GM12878 (cell line): ENCODE data around the gene ZNF667. TPM values are rescaled to one million over a fixed set of nuclear protein-coding genes. Genes with fewer than 3 reads are reported as not detected.

ENCODE experiments used
- ATAC-seq: fragments of 200-7000 bp; cut with Tn5 transposase; 3 replicates; pipeline ENCODE4 v1.9.1; 2020; ENCODE audit warnings: mild to moderate bottlenecking, moderate library complexity
- BruUV-seq: library from RNA; stranded (reverse); fragments of 400-500 nt; replicated peaks from 2 replicates; lab custom pipeline; 2021; lab: Mats Ljungman, UMichigan
- CTCF ChIA-PET: fragments of 300-600 bp; sonication (Branson Sonifier 250); formaldehyde crosslinking; extraction: SDS; loops from one replicate; lab custom pipeline; 2021; ENCODE audit warnings: inconsistent platforms; lab: Yijun Ruan, JAX
- POLR2A ChIA-PET: fragments of 350-600 bp; formaldehyde crosslinking; extraction: SDS; loops from one replicate; lab custom pipeline; 2021; ENCODE audit warnings: inconsistent platforms; lab: Charles Lee
- RAD21 ChIA-PET: fragments of 300-600 bp; sonication (Branson Sonifier 250); formaldehyde crosslinking; loops from one replicate; lab custom pipeline; 2023; ENCODE audit warnings: antibody characterized with exemption; ENCODE audit not compliant: unreplicated experiment; lab: Charles Lee
- SMC1A ChIA-PET: fragments of 300-600 bp; sonication (Branson Sonifier 250); formaldehyde crosslinking; loops from one replicate; lab custom pipeline; 2023; ENCODE audit not compliant: unreplicated experiment, uncharacterized antibody; lab: Charles Lee
- DNase-seq: peaks from one replicate; pipeline ENCODE4 v3.0.0-alpha.2; 2011; ENCODE audit warnings: low read depth, low spot score
- FAIRE-seq: peaks from 3 replicates; lab custom pipeline; 2011; peaks lifted over from hg19 to GRCh38; lab: Jason Lieb, UNC
- H2AFZ ChIP-seq: 2 replicates; pipeline ENCODE4 v1.6.0; 2011; ENCODE audit warnings: low read depth, low read length, control low read depth; ENCODE audit not compliant: control insufficient read depth
- H3K27ac ChIP-seq: 2 replicates; pipeline ENCODE4 v1.5.1; 2011; ENCODE audit warnings: control low read depth; ENCODE audit not compliant: control insufficient read depth, insufficient read depth
- H3K27me3 ChIP-seq, 2 experiments: replicated peaks in 1 of 2; 2 replicates each; pipeline versions ENCODE4 v1.6.0 to v1.6.1; 2011; ENCODE audit warnings: low read length in 1 of 2; ENCODE audit not compliant: control insufficient read depth in 2 of 2, insufficient read depth in 2 of 2
- H3K36me3 ChIP-seq, 2 experiments: 2 replicates each; pipeline ENCODE4 v1.5.1; 2011; ENCODE audit warnings: low read length in 1 of 2; ENCODE audit not compliant: control insufficient read depth in 2 of 2, insufficient read depth in 2 of 2
- H3K4me1 ChIP-seq: 2 replicates; pipeline ENCODE4 v1.6.1; 2011; ENCODE audit warnings: mild to moderate bottlenecking, low read length, moderate library complexity, mixed read lengths; ENCODE audit not compliant: control insufficient read depth, insufficient read depth
- H3K4me2 ChIP-seq: 2 replicates; pipeline ENCODE4 v1.6.0; 2011; ENCODE audit warnings: control low read depth; ENCODE audit not compliant: control insufficient read depth, insufficient read depth
- H3K4me3 ChIP-seq: fragments of 200-600 bp; sonication (generic); 2 replicates; pipeline ENCODE4 v1.5.1; 2016
- H3K79me2 ChIP-seq: 2 replicates; pipeline ENCODE4 v1.6.0; 2011; ENCODE audit warnings: low read length; ENCODE audit not compliant: control insufficient read depth, insufficient read depth
- H3K9ac ChIP-seq: 2 replicates; pipeline ENCODE4 v1.8.0; 2011; ENCODE audit warnings: low read length, control low read depth, mixed read lengths; ENCODE audit not compliant: control insufficient read depth, insufficient read depth
- H3K9me3 ChIP-seq: replicated peaks from 3 replicates; pipeline ENCODE4 v1.5.1; 2011; ENCODE audit warnings: mild to moderate bottlenecking, low read length; ENCODE audit not compliant: control insufficient read depth, insufficient read depth
- H4K20me1 ChIP-seq: 2 replicates; pipeline ENCODE4 v1.6.0; 2011; ENCODE audit not compliant: control insufficient read depth, insufficient read depth
- ASH2L ChIP-seq: fragments of 300-600, 200-600 bp; sonication (generic); IDR thresholded peaks from 2 replicates; pipeline ENCODE4 v1.6.1; 2017; ENCODE audit warnings: low read depth, mild to moderate bottlenecking, borderline replicate concordance
- BHLHE40 ChIP-seq, 2 experiments: fragments of 450-650 bp in 1 of 2; IDR thresholded peaks; 2 replicates each; pipeline ENCODE4 v1.6.1; 2011 to 2017; ENCODE audit warnings: low read depth in 2 of 2, borderline replicate concordance in 1 of 2, improper control_type of control experiment in 1 of 2, low read length in 1 of 2, mild to moderate bottlenecking in 1 of 2
- CBX5 ChIP-seq: sonication (generic); IDR thresholded peaks from 2 replicates; pipeline ENCODE4 v1.6.1; 2016; ENCODE audit warnings: low read depth, moderate library complexity, mild to moderate bottlenecking, inconsistent platforms
- CHD4 ChIP-seq: fragments of 200-600 bp; sonication (generic); IDR thresholded peaks from 2 replicates; pipeline ENCODE4 v1.6.1; 2016; ENCODE audit warnings: mild to moderate bottlenecking
- HCFC1 ChIP-seq: fragments of 150-350 bp; IDR thresholded peaks from 2 replicates; pipeline ENCODE4 v1.6.1; 2014; ENCODE audit warnings: low read length
- JUNB ChIP-seq: IDR thresholded peaks from 2 replicates; pipeline ENCODE4 v1.6.1; 2016; ENCODE audit warnings: antibody characterized with exemption, mild to moderate bottlenecking
- KLF5 ChIP-seq: fragments of 450-650 bp; IDR thresholded peaks from 2 replicates; pipeline ENCODE4 v1.6.1; 2014; ENCODE audit warnings: mild to moderate bottlenecking; ENCODE audit not compliant: partially characterized antibody
- MXI1 ChIP-seq: fragments of 150-350 bp; IDR thresholded peaks from 2 replicates; pipeline ENCODE4 v1.6.1; 2011; ENCODE audit warnings: low read depth, mild to moderate bottlenecking, inconsistent platforms, low read length, improper control_type of control experiment
- NR2C2 ChIP-seq: IDR thresholded peaks from 2 replicates; pipeline ENCODE4 v1.6.1; 2011; ENCODE audit warnings: borderline replicate concordance, low read depth; ENCODE audit not compliant: control insufficient read depth, insufficient read length
- RFX5 ChIP-seq: IDR thresholded peaks from 2 replicates; pipeline ENCODE4 v1.6.1; 2011; ENCODE audit warnings: low read depth, low read length, improper control_type of control experiment
- STAT1 ChIP-seq: fragments of 450-650 bp; conservative IDR thresholded peaks from 2 replicates; pipeline ENCODE4 v1.6.1; 2014; ENCODE audit warnings: antibody characterized with exemption, mild to moderate bottlenecking
- STAT3 ChIP-seq: IDR thresholded peaks from 2 replicates; pipeline ENCODE4 v1.6.1; 2011; ENCODE audit warnings: low read depth, low read length, improper control_type of control experiment
- TAF1 ChIP-seq: IDR thresholded peaks from 2 replicates; pipeline ENCODE4 v1.6.1; 2011; ENCODE audit warnings: mild to moderate bottlenecking, low read depth, low read length, borderline replicate concordance
- TBL1XR1 ChIP-seq: IDR thresholded peaks from 2 replicates; pipeline ENCODE4 v1.6.1; 2012; ENCODE audit warnings: low read depth, low read length, improper control_type of control experiment
- ZNF207 ChIP-seq: fragments of 450-650 bp; IDR thresholded peaks from 2 replicates; pipeline ENCODE4 v1.6.1; 2014; ENCODE audit warnings: antibody characterized with exemption, mild to moderate bottlenecking, borderline replicate concordance
- ZNF24 ChIP-seq: fragments of 450-650 bp; IDR thresholded peaks from 2 replicates; pipeline ENCODE4 v1.6.1; 2017; ENCODE audit warnings: antibody characterized with exemption, mild to moderate bottlenecking
- WGBS: methylation state at CpG from one replicate; pipeline ENCODE4 v1.1.6; 2016; ENCODE audit warnings: low lambda C conversion rate; ENCODE audit not compliant: insufficient replicate concordance, insufficient coverage; ENCODE audit errors: missing lambda C conversion rate; 5-methylcytosine and 5-hydroxymethylcytosine counted together
- in situ Hi-C: fragments of 300-500 bp; cut with MboI; formaldehyde crosslinking; loops from 9 replicates; pipeline ENCODE4 v1.14.3; 2018; ENCODE audit warnings: mixed read lengths
- intact Hi-C: fragments of 100-400 bp; cut with micrococcal nuclease; formaldehyde crosslinking; loops from one replicate; pipeline ENCODE4 v1.14.2; 2022; ENCODE audit not compliant: unreplicated experiment
- polyA plus RNA-seq, 11 experiments: library from polyadenylated mRNA; depleted of rRNA in 4 of 11; unstranded in 6 of 11; stranded (reverse) in 5 of 11; fragments of >200 nt; fragmentation: Nextera tagmentation in 4 of 11; fragmentation: Illumina TruSeq in 1 of 11; extraction: Ambion mirVana in 4 of 11; extraction: Trizol in 1 of 11; gene quantifications; 1 replicate in 1 of 11; 2 replicates in 10 of 11; pipeline versions ENCODE4 v1.2.1 to v1.2.3, GENCODE V29; 2011 to 2016; ENCODE audit warnings: inconsistent platforms in 2 of 11, missing spikeins in 2 of 11, low read depth in 1 of 11
- total RNA-seq, 4 experiments: library from RNA; depleted of rRNA in 3 of 4; stranded (reverse); fragments of >200 nt in 3 of 4; fragmentation: Illumina TruSeq in 1 of 4; extraction: Trizol in 1 of 4; gene quantifications; 2 replicates each; pipeline versions ENCODE4 v1.2.1 to v1.2.3, GENCODE V29; 2013 to 2021
- TF ChIP-seq, protein P1 (sequence below): fragments of 450-650 bp; formaldehyde crosslinking; IDR thresholded peaks from 2 replicates; pipeline ENCODE4 v1.4.0; 2020; ENCODE audit warnings: mild to moderate bottlenecking, moderate library complexity
- TF ChIP-seq, protein P2 (sequence below): fragments of 450-650 bp; IDR thresholded peaks from 2 replicates; pipeline ENCODE4 v1.6.1; 2014; ENCODE audit warnings: mild to moderate bottlenecking

Gene ZNF667
- total and polyA plus RNA-seq, 10 of the 15 experiments (the other 5 are each of a cell fraction or from before 2014, with no cell fraction given): 0.10 TPM; not detected in 9

DNA sequence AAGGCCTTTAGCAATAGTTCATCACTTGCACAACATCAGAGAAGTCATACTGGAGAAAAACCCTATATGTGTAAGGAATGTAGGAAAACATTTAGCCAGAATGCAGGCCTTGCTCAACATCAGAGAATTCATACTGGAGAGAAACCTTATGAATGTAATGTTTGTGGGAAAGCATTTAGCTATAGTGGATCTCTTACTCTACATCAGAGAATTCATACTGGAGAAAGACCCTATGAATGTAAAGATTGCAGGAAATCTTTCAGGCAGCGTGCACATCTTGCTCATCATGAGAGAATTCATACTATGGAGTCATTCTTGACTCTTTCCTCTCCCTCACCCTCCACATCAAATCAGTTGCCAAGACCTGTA, 53.2 kb downstream of the ZNF667 start (continued):
- TF ChIP-seq MXI1: no peak
- TF ChIP-seq ASH2L: no peak
- TF ChIP-seq, protein P1, sequence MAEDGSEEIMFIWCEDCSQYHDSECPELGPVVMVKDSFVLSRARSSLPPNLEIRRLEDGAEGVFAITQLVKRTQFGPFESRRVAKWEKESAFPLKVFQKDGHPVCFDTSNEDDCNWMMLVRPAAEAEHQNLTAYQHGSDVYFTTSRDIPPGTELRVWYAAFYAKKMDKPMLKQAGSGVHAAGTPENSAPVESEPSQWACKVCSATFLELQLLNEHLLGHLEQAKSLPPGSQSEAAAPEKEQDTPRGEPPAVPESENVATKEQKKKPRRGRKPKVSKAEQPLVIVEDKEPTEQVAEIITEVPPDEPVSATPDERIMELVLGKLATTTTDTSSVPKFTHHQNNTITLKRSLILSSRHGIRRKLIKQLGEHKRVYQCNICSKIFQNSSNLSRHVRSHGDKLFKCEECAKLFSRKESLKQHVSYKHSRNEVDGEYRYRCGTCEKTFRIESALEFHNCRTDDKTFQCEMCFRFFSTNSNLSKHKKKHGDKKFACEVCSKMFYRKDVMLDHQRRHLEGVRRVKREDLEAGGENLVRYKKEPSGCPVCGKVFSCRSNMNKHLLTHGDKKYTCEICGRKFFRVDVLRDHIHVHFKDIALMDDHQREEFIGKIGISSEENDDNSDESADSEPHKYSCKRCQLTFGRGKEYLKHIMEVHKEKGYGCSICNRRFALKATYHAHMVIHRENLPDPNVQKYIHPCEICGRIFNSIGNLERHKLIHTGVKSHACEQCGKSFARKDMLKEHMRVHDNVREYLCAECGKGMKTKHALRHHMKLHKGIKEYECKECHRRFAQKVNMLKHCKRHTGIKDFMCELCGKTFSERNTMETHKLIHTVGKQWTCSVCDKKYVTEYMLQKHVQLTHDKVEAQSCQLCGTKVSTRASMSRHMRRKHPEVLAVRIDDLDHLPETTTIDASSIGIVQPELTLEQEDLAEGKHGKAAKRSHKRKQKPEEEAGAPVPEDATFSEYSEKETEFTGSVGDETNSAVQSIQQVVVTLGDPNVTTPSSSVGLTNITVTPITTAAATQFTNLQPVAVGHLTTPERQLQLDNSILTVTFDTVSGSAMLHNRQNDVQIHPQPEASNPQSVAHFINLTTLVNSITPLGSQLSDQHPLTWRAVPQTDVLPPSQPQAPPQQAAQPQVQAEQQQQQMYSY: no peak
- no peak for TF ChIP-seq CHD4
- TF ChIP-seq STAT1: no peak
- no peak for TF ChIP-seq TAF1
- TF ChIP-seq JUNB: no peak
- 0 out of 2 replicates have a peak, but pooled peaks have one; percentile 79 for TF ChIP-seq CBX5

DNA sequence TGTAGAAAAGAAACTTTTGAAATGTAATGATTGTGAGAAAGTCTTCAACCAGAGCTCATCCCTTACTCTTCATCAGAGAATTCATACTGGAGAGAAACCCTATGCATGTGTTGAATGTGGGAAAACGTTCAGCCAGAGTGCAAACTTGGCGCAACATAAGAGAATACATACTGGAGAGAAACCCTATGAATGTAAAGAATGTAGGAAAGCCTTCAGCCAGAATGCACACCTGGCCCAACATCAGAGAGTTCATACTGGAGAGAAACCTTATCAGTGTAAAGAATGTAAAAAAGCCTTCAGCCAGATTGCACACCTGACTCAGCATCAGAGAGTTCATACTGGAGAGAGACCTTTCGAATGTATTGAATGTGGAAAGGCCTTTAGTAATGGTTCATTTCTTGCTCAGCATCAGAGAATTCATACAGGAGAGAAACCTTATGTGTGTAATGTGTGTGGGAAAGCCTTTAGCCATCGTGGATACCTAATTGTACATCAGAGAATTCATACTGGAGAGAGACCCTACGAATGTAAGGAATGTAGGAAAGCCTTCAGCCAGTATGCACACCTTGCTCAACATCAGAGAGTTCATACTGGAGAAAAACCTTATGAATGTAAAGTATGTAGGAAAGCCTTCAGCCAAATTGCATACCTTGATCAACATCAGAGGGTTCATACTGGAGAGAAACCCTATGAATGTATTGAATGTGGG, 53.7 kb downstream of the ZNF667 start:
- CTCF ChIA-PET: no interaction called here
- FAIRE-seq: no peak
- RAD21 ChIA-PET: no interaction called here
- SMC1A ChIA-PET: no interaction called here
- no peak overlapping the region for H3K4me2 ChIP-seq
- H3K9me3 ChIP-seq: peaks cover 20% of the 10 kb centered on the region
- H3K4me1 ChIP-seq: no peaks in the 10 kb centered on the region
- intact Hi-C loops (no loop called here), in situ Hi-C loops (no loop called here)
- H3K79me2 ChIP-seq: no peaks in the 10 kb centered on the region
- POLR2A ChIA-PET: no interaction called here
- no peak overlapping the region for H3K4me3 ChIP-seq
- no peak for DNase-seq
- H3K9ac ChIP-seq: no peak overlapping the region
- 54% methylated on average over 5 of the region's 5 CpGs for whole genome bisulfite sequencing
- ATAC-seq: no peak
- H3K27me3 ChIP-seq: no peaks in the 10 kb centered on the region
- no peak overlapping the region for H3K27ac ChIP-seq
- no peaks in the 10 kb centered on the region for H3K36me3 ChIP-seq
- H4K20me1 ChIP-seq: no peaks in the 10 kb centered on the region
- H2AFZ ChIP-seq: no peak overlapping the region
- BruUV-seq: no TSS peak
- TF ChIP-seq BHLHE40 (IDR thresholded peaks at IDR 0.05; ENCODE audit: borderline replicate concordance in 1 of 2, low read depth in 2 of 2, low read length in 1 of 2) (no peak), KLF5 (no peak), RFX5 (no peak), ZNF207 (no peak), NR2C2 (no peak), STAT3 (no peak), TBL1XR1 (no peak), HCFC1 (no peak), ZNF24 (no peak)
- TF ChIP-seq, protein P2, sequence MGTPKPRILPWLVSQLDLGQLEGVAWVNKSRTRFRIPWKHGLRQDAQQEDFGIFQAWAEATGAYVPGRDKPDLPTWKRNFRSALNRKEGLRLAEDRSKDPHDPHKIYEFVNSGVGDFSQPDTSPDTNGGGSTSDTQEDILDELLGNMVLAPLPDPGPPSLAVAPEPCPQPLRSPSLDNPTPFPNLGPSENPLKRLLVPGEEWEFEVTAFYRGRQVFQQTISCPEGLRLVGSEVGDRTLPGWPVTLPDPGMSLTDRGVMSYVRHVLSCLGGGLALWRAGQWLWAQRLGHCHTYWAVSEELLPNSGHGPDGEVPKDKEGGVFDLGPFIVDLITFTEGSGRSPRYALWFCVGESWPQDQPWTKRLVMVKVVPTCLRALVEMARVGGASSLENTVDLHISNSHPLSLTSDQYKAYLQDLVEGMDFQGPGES: no peak
